Upper lobe of left lung (tissue), 6 donors: ENCODE results near the gene GNB1L. TPM values are rescaled to one million over a fixed set of nuclear protein-coding genes. Genes with fewer than 3 reads are reported as not detected.

ENCODE experiments used
- ATAC-seq, 2 donors: fragments of 200-7000 bp; cut with Tn5 transposase; one replicate each; pipeline ENCODE4 v1.9.1; 2022; ENCODE audit warnings: mild to moderate bottlenecking in 2 of 2, moderate library complexity in 2 of 2; ENCODE audit not compliant: low FRiP score in 2 of 2
- DNase-seq, 2 donors: peaks; one replicate each; pipeline ENCODE4 v3.0.0-alpha.2; 2019 to 2020
- H3K27ac ChIP-seq, 4 donors: fragments of 200-600 bp; sonication (generic); one replicate each; pipeline ENCODE4 v1.5.1; 2016 to 2019
- H3K27me3 ChIP-seq, 4 donors: fragments of 200-600 bp; sonication (generic); one replicate each; pipeline ENCODE4 v1.5.1; 2017 to 2019
- H3K36me3 ChIP-seq, 4 donors: fragments of 200-600 bp; sonication (generic); one replicate each; pipeline ENCODE4 v1.5.1; 2016 to 2019
- H3K4me1 ChIP-seq, 4 donors: fragments of 200-600 bp; sonication (generic); one replicate each; pipeline ENCODE4 v1.5.1; 2018 to 2019
- H3K4me3 ChIP-seq, 4 donors: fragments of 200-600 bp; sonication (generic); one replicate each; pipeline ENCODE4 v1.5.1; 2017 to 2019; ENCODE audit warnings: mild to moderate bottlenecking in 2 of 4, moderate library complexity in 1 of 4
- H3K9me3 ChIP-seq, 4 donors: fragments of 200-600 bp; sonication (generic); one replicate each; pipeline ENCODE4 v1.5.1; 2018 to 2019
- CTCF ChIP-seq, 6 experiments: fragments of 450-650 bp in 4 of 6; fragments of 200-600 bp in 2 of 6; sonication (generic) in 2 of 6; IDR thresholded peaks; one replicate each; pipeline ENCODE4 v1.5.1; 2016 to 2019; ENCODE audit warnings: antibody characterized with exemption in 6 of 6
- EP300 ChIP-seq, 4 donors: sonication (generic); formaldehyde crosslinking; IDR thresholded peaks; one replicate each; pipeline ENCODE4 v1.5.1; 2017; ENCODE audit warnings: antibody characterized with exemption in 4 of 4, control low read depth in 2 of 4
- POLR2A ChIP-seq, 4 donors: fragments of 450-650 bp; IDR thresholded peaks; one replicate each; pipeline ENCODE4 v1.5.1; 2016 to 2017; ENCODE audit warnings: antibody characterized with exemption in 4 of 4, mild to moderate bottlenecking in 2 of 4
- POLR2AphosphoS5 ChIP-seq, 2 donors: sonication (generic); formaldehyde crosslinking; IDR thresholded peaks; one replicate each; pipeline ENCODE4 v1.5.1; 2017; ENCODE audit warnings: antibody characterized with exemption in 2 of 2
- WGBS, 2 donors: methylation state at CpG; one replicate each; pipeline ENCODE4 v1.1.5; 2017 to 2018; 5-methylcytosine and 5-hydroxymethylcytosine counted together
- total RNA-seq, 6 donors: library from RNA; depleted of rRNA in 4 of 6; stranded (reverse); fragments of >200 nt in 4 of 6; gene quantifications; one replicate each; pipeline versions ENCODE4 v1.1.0 to v1.2.1, GENCODE V29; 2016 to 2021
- donor health status: DM: no; HTN: no; CAD: no; lungs with moderate emphysema.
- donor health status: DM: no; HTN: yes; CAD: no; lungs with severe emphysema.

GNB1L gene
- total RNA-seq, 6 donors from 2014 or later: 0.78 to 11.1 (median 6.8) TPM

- Histone ChIP-seq H3K27ac (no peak overlapping the region), H3K27me3 (no peaks in the 10 kb centered on the region), H3K9me3 (no peaks in the 10 kb centered on the region), H3K4me3 (no peak overlapping the region), H3K36me3 (no peaks in the 10 kb centered on the region), H3K4me1 (no peaks in the 10 kb centered on the region)
- TF ChIP-seq CTCF (IDR thresholded peaks at IDR 0.05) (no peak), POLR2AphosphoS5 (IDR thresholded peaks at IDR 0.05) (no peak), POLR2A (IDR thresholded peaks at IDR 0.05) (no peak), EP300 (IDR thresholded peaks at IDR 0.05) (no peak)
- peak in 1 of 2 donors; percentile 73 for DNase-seq
- no peak for ATAC-seq
- WGBS, 2 donors: 77 to 88% methylated on average over 4 to 15 of the region's 15 CpGs
Measured at GRCh38 chr22:19740586-19740985, 114.1 kb downstream of the GNB1L start.

- no peak overlapping the region for H3K27ac ChIP-seq
- no peaks in the 10 kb centered on the region for H3K4me1 ChIP-seq
- no peak overlapping the region for H3K4me3 ChIP-seq
- H3K27me3 ChIP-seq: no peaks in the 10 kb centered on the region
- 70 to 90% methylated on average over 2 to 7 of the region's 7 CpGs for WGBS, 2 donors
- no peaks in the 10 kb centered on the region for H3K36me3 ChIP-seq
- no peak for TF ChIP-seq EP300 (IDR thresholded peaks at IDR 0.05)
- no peak for TF ChIP-seq CTCF (IDR thresholded peaks at IDR 0.05)
- TF ChIP-seq POLR2AphosphoS5 (IDR thresholded peaks at IDR 0.05): no peak
- TF ChIP-seq POLR2A (IDR thresholded peaks at IDR 0.05): no peak
- ATAC-seq (no peak), DNase-seq (peak in 1 of 2 donors; percentile 39)
- no peaks in the 10 kb centered on the region for H3K9me3 ChIP-seq
Measured at GRCh38 chr22:19739911-19740449, 114.7 kb downstream of the GNB1L start.

GRCh38 chr22:19739448-19739895, 115.2 kb downstream of the GNB1L start:
- ATAC-seq: no peak
- 53% methylated on average over 16 of the region's 16 CpGs; no CpG with 5 or more reads in 1 of the 2 donors for WGBS, 2 donors
- DNase-seq: peak in 1 of 2 donors; percentile 54

GRCh38 chr22:19738664-19739447, 115.8 kb downstream of the GNB1L start:
- TF ChIP-seq EP300 (IDR thresholded peaks at IDR 0.05): no peak
- TF ChIP-seq CTCF (IDR thresholded peaks at IDR 0.05): no peak
- TF ChIP-seq POLR2A (IDR thresholded peaks at IDR 0.05): no peak
- no peak for TF ChIP-seq POLR2AphosphoS5 (IDR thresholded peaks at IDR 0.05)
- 73 to 75% methylated on average over 15 to 29 of the region's 31 CpGs for WGBS, 2 donors
- ATAC-seq: no peak
- H3K36me3 ChIP-seq: no peaks in the 10 kb centered on the region
- peak in 1 of 2 donors; percentile 51 for DNase-seq
- H3K4me3 ChIP-seq: no peak overlapping the region
- no peaks in the 10 kb centered on the region for H3K4me1 ChIP-seq
- no peaks in the 10 kb centered on the region for H3K27me3 ChIP-seq
- H3K9me3 ChIP-seq: no peaks in the 10 kb centered on the region
- H3K27ac ChIP-seq: no peak overlapping the region

More at GRCh38 chr22:19739448-19739895, 115.2 kb downstream of the GNB1L start:
- Histone ChIP-seq H3K9me3 (no peaks in the 10 kb centered on the region), H3K27me3 (no peaks in the 10 kb centered on the region), H3K4me1 (no peaks in the 10 kb centered on the region), H3K36me3 (no peaks in the 10 kb centered on the region), H3K4me3 (no peak overlapping the region), H3K27ac (no peak overlapping the region)
- TF ChIP-seq EP300 (IDR thresholded peaks at IDR 0.05) (no peak), CTCF (IDR thresholded peaks at IDR 0.05) (no peak), POLR2AphosphoS5 (IDR thresholded peaks at IDR 0.05) (no peak), POLR2A (IDR thresholded peaks at IDR 0.05) (no peak)
